Erythroblast (primary cell): Measurements from ENCODE around the gene B4GALNT1.

Experiments
- GATA1 ChIP-seq: IDR thresholded peaks from 2 replicates; pipeline ENCODE4 v1.6.1; 2011; ENCODE audit warnings: low read depth, mild to moderate bottlenecking, control low read depth, low read length, moderate library complexity
- POLR2A ChIP-seq: IDR thresholded peaks from 2 replicates; pipeline ENCODE4 v1.6.1; 2011; ENCODE audit warnings: mild to moderate bottlenecking, low read length

- TF ChIP-seq POLR2A, result no peak
- no peak for TF ChIP-seq GATA1
Measured at GRCh38 chr12:57626921-57627445, 6.0 kb downstream of the B4GALNT1 start.
